HG03457 (cell line): Measurements from ENCODE around the gene TLL2.

Experiments
- ATAC-seq: cut with Tn5 transposase; IDR thresholded peaks from one replicate; pipeline ENCODE4 v1.9.1; 2021; ENCODE audit warnings: moderate number of reproducible peaks; ENCODE audit not compliant: unreplicated experiment

TLL2 gene

DNA sequence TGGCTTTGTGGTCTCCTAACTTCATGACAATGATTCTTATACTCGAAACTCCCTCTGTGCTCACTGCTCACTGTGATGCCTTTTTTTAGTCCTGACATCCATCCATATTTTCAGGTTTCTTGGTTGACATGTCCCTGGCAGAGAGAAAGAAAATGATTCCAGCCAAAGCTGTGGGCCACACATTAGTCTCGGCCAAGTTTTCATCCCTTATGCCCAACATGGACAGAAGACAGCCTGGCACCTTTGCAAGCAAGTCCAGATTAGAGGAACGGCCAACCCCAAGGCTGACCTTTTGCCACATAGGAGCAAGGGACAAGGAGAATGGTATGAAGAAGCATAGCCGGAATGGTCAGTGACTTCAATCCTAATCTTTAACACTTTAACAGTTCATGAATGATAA is 146.3 kb downstream of the TLL2 start:
- ATAC-seq, result no peak

- ATAC-seq, result no peak
Measured at GRCh38 chr10:96366508-96366907, 147.2 kb downstream of the TLL2 start.

GRCh38 chr10:96365571-96365970 is 148.2 kb downstream of the TLL2 start:
- no peak for ATAC-seq

DNA sequence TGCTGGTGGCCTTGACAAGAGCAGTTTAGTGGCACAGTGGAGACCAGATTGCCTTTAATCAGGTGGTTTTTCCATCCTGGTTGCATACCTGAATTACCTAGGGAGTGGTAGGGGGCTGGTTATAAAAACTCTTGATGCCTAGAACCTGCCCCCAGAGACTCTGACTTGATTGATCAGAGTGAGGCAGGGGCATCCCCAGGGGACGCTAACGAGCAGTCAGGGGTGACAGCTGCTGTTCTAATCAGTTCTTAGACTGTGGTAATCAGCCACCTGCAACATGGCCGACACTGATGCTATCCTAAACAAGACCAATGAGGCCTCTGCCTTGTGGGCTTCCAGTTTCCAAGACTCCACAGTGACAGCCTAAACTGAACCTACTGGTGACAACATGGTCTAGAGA is 153.0 kb downstream of the TLL2 start:
- no peak for ATAC-seq

- no peak for ATAC-seq
Measured at GRCh38 chr10:96360331-96360730, 153.4 kb downstream of the TLL2 start.

DNA sequence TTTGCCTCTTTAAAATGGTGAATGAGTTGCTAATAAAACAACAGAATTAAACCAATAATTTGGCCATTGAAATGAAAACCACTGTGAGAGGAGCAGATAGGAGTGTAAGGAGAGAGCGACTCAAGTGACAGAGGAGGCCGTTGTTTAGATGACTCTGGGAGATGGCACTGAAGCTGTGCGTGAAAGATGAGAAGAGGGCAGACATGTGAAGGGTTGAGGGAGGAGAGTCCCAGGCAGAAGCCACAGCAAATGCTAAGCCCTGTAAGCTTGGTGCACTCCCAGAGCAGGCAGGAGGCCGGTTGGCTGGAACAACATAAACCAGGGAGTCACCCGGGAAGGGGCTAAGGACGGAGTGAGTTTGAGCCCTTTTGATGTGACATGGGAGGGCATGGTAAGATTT is 154.1 kb downstream of the TLL2 start:
- no peak for ATAC-seq

GRCh38 chr10:96358851-96359540 is 154.7 kb downstream of the TLL2 start, which contains the start of gene OPALIN:
TSS of gene OPALIN (minus strand) at chr10:96359002. CDS start at chr10:96358896, 106 bp downstream.
- no peak for ATAC-seq

- ATAC-seq, result no peak
Measured at GRCh38 chr10:96357038-96357620, 156.6 kb downstream of the TLL2 start.

DNA sequence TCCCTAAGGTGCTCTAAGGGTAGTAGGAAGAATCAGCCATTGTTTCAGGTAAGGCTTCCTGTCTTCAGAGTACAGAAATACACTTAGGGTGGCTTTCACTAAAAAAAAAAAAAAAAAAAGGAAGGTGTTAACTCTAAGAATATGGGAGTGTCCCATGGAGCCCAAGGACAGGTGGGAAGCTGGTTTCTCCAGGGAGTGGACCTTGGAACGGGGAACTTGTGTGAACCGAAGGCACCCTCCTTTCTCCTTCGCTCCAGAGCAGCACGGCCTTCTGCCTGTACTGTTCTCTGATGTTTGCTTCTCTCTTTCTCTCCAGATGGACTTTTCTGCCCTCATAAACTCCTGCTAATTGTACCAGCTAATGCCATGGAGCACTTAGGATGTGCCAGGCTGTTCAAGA is 161.1 kb downstream of the TLL2 start:
- ATAC-seq, result no peak

DNA sequence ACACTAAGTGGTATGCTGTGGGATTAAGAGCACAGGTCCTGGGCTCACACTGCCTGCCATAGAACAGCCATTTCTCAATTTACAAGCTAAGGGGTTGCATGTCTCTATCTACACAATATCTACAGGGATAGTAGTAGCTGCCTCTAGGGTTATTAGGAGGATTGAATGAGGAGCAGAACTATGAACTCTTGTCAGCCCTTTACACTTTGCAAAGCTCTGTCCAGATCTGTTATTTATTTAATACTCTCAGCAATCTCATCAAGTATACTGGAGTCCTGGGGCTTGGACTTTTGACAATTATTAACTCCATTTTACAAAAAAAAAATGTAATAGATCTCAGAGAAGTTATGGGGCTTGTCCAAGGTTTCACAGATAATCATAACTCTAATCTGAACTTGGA is 161.7 kb downstream of the TLL2 start:
- no peak for ATAC-seq

- ATAC-seq, result no peak
Measured at GRCh38 chr10:96346295-96346694, 167.4 kb downstream of the TLL2 start.

- no peak for ATAC-seq
Measured at GRCh38 chr10:96345222-96345621, 168.5 kb downstream of the TLL2 start.

DNA sequence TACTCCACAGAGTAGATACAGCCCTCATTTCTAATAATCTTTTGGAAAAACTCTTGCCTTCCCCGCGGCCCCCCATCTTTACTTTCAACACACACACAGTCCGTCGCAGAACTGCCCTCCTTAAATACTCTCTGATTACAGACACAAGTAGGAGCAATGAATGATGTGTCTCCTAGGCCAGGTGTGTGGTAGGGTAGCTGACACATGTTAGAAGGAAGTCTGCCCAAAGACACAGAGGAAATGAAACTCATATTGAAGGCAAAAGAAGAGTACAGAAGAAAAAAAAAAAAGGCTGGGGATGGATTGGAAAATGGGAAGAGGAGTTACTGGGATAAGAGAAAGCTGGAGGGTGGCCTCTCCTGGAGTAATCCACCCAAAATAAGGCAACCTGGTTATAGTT is 169.5 kb downstream of the TLL2 start:
- no peak for ATAC-seq

DNA sequence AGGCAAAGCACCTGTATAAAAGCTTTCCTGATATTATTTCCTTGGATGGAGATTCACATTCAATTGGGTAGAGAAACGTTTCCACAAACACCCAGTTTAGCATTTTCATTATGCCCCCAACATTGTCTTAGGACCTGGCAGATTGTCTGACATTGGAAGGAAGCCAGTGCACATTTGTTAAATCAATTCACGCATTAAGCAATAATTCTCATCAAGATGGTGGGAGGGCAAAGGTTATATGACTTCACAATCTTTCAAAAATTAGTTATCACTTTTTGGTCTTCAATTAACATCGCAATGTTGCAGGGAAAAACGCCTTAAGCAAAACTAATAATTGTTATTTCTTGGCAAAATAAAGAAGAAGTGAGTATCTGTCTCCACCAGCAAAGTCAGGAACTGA is 171.3 kb downstream of the TLL2 start:
- no peak for ATAC-seq

GRCh38 chr10:96341219-96342182 is 172.2 kb downstream of the TLL2 start:
- no peak for ATAC-seq

- no peak for ATAC-seq
Measured at GRCh38 chr10:96339956-96340904, 173.5 kb downstream of the TLL2 start.

- ATAC-seq, result no peak
Measured at GRCh38 chr10:96339383-96339782, 174.3 kb downstream of the TLL2 start.

GRCh38 chr10:96338279-96338925 is 175.3 kb downstream of the TLL2 start:
- ATAC-seq, result no peak

GRCh38 chr10:96337106-96337505 is 176.6 kb downstream of the TLL2 start:
- no peak for ATAC-seq
